Measurements from ENCODE around the gene CLRN3. TPM values are rescaled to one million over a fixed set of nuclear protein-coding genes. Genes with fewer than 3 reads are reported as not detected.

Gene CLRN3
- total and polyA plus RNA-seq, 2 donors (not counting 1 experiment from before 2014, with no cell fraction given), result not detected

- Histone ChIP-seq H3K4me3 (ENCODE audit: control extremely low read depth in 1 of 5, extremely low read depth in 1 of 5, insufficient read depth in 1 of 5, low read depth in 2 of 5, low read length in 4 of 5) (no peak overlapping the region), H3K9ac (ENCODE audit: low read length) (no peak overlapping the region), H3K36me3 (replicated peaks in 1 of 2; ENCODE audit: control extremely low read depth in 1 of 2, control insufficient read depth in 1 of 2, extremely low read depth in 1 of 2, insufficient read depth in 2 of 2, low read length in 1 of 2) (no peaks in the 10 kb centered on the region), H4K20me1 (ENCODE audit: control insufficient read depth, insufficient read depth, low read length, poor library complexity, severe bottlenecking) (no peaks in the 10 kb centered on the region), H3K4me1 (ENCODE audit: control insufficient read depth in 2 of 2, insufficient read depth in 2 of 2, low read length in 2 of 2) (peaks cover 2 to 4% of the 10 kb centered on the region in 2 donors), H3K79me2 (ENCODE audit: control insufficient read depth, insufficient read depth, low read length) (no peaks in the 10 kb centered on the region), H3K9me3 (ENCODE audit: control extremely low read depth in 1 of 3, control insufficient read depth in 2 of 3, insufficient read depth in 1 of 3, low read length in 2 of 3) (peaks cover 0 to 15% (median 0%) of the 10 kb centered on the region in 3 donors), H2AFZ (ENCODE audit: insufficient read depth, low read depth, low read length, poor library complexity, severe bottlenecking) (no peak overlapping the region), H3K4me2 (replicated peaks; ENCODE audit: low read depth, low read length, poor library complexity, severe bottlenecking) (no peak overlapping the region), H3K27me3 (replicated peaks in 1 of 4; ENCODE audit: control extremely low read depth in 1 of 4, control insufficient read depth in 3 of 4, insufficient read depth in 4 of 4, low read length in 3 of 4) (peaks cover 0 to 20% (median 6%) of the 10 kb centered on the region in 4 experiments), H3K27ac (ENCODE audit: low read length in 2 of 2) (no peak overlapping the region)
- Mint-ChIP-seq H3K27ac (no peak overlapping the region), H3K4me1 (no peaks in the 10 kb centered on the region), H3K4me3 (no peak overlapping the region), H3K9me3 (ENCODE audit: insufficient read depth) (no peaks in the 10 kb centered on the region), H3K27me3 (peaks cover 23% of the 10 kb centered on the region)
- TF ChIP-seq, protein P1, sequence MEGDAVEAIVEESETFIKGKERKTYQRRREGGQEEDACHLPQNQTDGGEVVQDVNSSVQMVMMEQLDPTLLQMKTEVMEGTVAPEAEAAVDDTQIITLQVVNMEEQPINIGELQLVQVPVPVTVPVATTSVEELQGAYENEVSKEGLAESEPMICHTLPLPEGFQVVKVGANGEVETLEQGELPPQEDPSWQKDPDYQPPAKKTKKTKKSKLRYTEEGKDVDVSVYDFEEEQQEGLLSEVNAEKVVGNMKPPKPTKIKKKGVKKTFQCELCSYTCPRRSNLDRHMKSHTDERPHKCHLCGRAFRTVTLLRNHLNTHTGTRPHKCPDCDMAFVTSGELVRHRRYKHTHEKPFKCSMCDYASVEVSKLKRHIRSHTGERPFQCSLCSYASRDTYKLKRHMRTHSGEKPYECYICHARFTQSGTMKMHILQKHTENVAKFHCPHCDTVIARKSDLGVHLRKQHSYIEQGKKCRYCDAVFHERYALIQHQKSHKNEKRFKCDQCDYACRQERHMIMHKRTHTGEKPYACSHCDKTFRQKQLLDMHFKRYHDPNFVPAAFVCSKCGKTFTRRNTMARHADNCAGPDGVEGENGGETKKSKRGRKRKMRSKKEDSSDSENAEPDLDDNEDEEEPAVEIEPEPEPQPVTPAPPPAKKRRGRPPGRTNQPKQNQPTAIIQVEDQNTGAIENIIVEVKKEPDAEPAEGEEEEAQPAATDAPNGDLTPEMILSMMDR (IDR thresholded peaks at IDR 0.05), result no peak
- no peak for TF ChIP-seq EZH2 (IDR thresholded peaks at IDR 0.05; ENCODE audit: borderline replicate concordance, insufficient read depth, low read depth, low read length, poor library complexity, severe bottlenecking)
- no peak for ATAC-seq (ENCODE audit: low read depth)
- intact Hi-C loops (cut with micrococcal nuclease), result no loop called here
- no peak for DNase-seq
- CTCF ChIA-PET, result interaction anchor here (1.2 kb wide), 1 partner anchor 157 kb away, joined by 3 read pairs; no protein-coding TSS in a partner anchor
- POLR2A ChIA-PET, result no interaction called here
- WGBS (ENCODE audit: insufficient coverage), result 94% methylated on average over 10 of the region's 12 CpGs
Observed at GRCh38 chr10:127912607-127913367, 20.0 kb upstream of the CLRN3 start.

DNA sequence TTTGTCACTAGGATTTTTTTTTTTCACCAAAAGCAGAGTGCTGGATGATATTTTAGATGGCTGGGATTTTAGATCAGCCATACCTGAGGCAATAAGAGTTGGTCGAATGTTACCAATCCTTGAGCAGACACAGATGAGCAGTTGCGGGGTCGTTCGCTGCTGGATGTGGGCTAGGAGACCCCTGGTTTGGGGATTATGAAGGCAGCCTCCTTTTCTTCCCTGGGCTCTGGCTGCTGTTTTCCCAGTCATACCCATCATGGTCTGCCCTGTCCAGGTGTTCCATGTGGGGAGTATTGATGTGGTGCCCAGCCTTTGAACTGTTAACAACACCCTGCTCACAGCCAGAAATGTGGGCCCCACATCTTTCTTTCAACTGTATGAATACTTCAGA is 19.1 kb upstream of the CLRN3 start:
- Histone ChIP-seq H3K27me3 (replicated peaks in 1 of 4; ENCODE audit: control extremely low read depth in 1 of 4, control insufficient read depth in 3 of 4, insufficient read depth in 4 of 4, low read length in 3 of 4) (peaks cover 0 to 23% (median 7%) of the 10 kb centered on the region in 4 experiments), H3K4me3 (ENCODE audit: control extremely low read depth in 1 of 5, extremely low read depth in 1 of 5, insufficient read depth in 1 of 5, low read depth in 2 of 5, low read length in 4 of 5) (no peak overlapping the region), H2AFZ (ENCODE audit: insufficient read depth, low read depth, low read length, poor library complexity, severe bottlenecking) (no peak overlapping the region), H3K36me3 (replicated peaks in 1 of 2; ENCODE audit: control extremely low read depth in 1 of 2, control insufficient read depth in 1 of 2, extremely low read depth in 1 of 2, insufficient read depth in 2 of 2, low read length in 1 of 2) (no peaks in the 10 kb centered on the region), H4K20me1 (ENCODE audit: control insufficient read depth, insufficient read depth, low read length, poor library complexity, severe bottlenecking) (no peaks in the 10 kb centered on the region), H3K79me2 (ENCODE audit: control insufficient read depth, insufficient read depth, low read length) (no peaks in the 10 kb centered on the region), H3K9me3 (ENCODE audit: control extremely low read depth in 1 of 3, control insufficient read depth in 2 of 3, insufficient read depth in 1 of 3, low read length in 2 of 3) (peaks cover 0 to 11% (median 0%) of the 10 kb centered on the region in 3 donors), H3K27ac (ENCODE audit: low read length in 2 of 2) (no peak overlapping the region), H3K4me1 (ENCODE audit: control insufficient read depth in 2 of 2, insufficient read depth in 2 of 2, low read length in 2 of 2) (peaks cover 6 to 8% of the 10 kb centered on the region in 2 donors), H3K9ac (ENCODE audit: low read length) (no peak overlapping the region), H3K4me2 (replicated peaks; ENCODE audit: low read depth, low read length, poor library complexity, severe bottlenecking) (no peak overlapping the region)
- POLR2A ChIA-PET, result no interaction called here
- Mint-ChIP-seq H3K9me3 (ENCODE audit: insufficient read depth) (no peaks in the 10 kb centered on the region), H3K27me3 (peaks cover 23% of the 10 kb centered on the region), H3K4me3 (no peak overlapping the region), H3K27ac (no peak overlapping the region), H3K4me1 (no peaks in the 10 kb centered on the region)
- CTCF ChIA-PET, result no interaction called here
- intact Hi-C loops (cut with micrococcal nuclease), result no loop called here
- TF ChIP-seq, protein P1 (IDR thresholded peaks at IDR 0.05), result no peak
- TF ChIP-seq EZH2 (IDR thresholded peaks at IDR 0.05; ENCODE audit: borderline replicate concordance, insufficient read depth, low read depth, low read length, poor library complexity, severe bottlenecking), result no peak
- no peak for ATAC-seq (ENCODE audit: low read depth)
- no peak for DNase-seq
- no CpG with 5 or more reads among the region's 4 CpGs for WGBS (ENCODE audit: insufficient coverage)

Data from B cell (primary cell).